LNCAP (cell line): ENCODE results near the gene PLD6.

Experiments
- TF ChIP-seq, protein P1 (sequence below): fragments of 450-650 bp; IDR thresholded peaks from 2 replicates; pipeline ENCODE4 v1.5.1; 2017; ENCODE audit warnings: mild to moderate bottlenecking

Gene PLD6

DNA sequence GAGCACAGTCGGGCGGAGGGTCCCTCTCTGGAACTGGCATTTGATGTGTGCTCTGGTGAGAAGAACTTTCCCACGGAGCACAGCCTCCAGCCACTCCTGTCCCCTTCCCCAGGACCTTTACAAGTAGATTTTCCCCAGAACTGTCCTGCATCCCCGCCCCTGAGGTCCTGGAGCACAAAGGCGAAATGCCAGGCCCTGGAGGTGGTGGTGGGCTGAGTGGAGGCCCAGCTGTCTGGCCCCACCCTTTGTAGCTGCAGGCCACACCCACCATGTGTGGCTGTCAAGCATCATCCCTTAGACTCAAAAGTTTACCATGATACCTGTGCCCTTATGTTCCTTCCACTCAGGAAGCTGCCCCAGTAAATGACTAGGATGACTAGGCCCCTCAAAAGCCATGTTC is 37.7 kb downstream of the PLD6 start:
- TF ChIP-seq, protein P1, sequence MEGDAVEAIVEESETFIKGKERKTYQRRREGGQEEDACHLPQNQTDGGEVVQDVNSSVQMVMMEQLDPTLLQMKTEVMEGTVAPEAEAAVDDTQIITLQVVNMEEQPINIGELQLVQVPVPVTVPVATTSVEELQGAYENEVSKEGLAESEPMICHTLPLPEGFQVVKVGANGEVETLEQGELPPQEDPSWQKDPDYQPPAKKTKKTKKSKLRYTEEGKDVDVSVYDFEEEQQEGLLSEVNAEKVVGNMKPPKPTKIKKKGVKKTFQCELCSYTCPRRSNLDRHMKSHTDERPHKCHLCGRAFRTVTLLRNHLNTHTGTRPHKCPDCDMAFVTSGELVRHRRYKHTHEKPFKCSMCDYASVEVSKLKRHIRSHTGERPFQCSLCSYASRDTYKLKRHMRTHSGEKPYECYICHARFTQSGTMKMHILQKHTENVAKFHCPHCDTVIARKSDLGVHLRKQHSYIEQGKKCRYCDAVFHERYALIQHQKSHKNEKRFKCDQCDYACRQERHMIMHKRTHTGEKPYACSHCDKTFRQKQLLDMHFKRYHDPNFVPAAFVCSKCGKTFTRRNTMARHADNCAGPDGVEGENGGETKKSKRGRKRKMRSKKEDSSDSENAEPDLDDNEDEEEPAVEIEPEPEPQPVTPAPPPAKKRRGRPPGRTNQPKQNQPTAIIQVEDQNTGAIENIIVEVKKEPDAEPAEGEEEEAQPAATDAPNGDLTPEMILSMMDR = no peak

DNA sequence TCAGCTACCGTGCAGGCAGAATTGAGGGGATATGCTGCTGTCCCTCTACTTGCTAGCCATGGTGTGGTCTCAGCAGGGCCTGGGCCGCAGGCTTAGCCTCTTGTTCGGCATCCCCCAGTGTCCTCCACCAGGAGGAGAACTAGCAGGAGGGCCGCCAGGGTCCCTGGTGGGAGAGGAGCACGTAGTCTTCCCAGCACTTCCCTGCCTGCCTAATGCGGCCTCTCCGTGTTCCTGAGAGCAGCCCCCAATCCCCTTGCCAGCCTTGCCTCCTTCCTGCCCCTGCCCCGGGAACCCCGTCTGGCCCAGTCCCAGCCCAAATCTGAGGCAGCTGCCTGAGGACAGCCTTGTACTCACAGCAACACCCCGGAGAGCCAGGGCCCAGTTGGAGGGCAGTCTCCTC is 38.1 kb downstream of the PLD6 start:
- TF ChIP-seq, protein P1 = no peak

DNA sequence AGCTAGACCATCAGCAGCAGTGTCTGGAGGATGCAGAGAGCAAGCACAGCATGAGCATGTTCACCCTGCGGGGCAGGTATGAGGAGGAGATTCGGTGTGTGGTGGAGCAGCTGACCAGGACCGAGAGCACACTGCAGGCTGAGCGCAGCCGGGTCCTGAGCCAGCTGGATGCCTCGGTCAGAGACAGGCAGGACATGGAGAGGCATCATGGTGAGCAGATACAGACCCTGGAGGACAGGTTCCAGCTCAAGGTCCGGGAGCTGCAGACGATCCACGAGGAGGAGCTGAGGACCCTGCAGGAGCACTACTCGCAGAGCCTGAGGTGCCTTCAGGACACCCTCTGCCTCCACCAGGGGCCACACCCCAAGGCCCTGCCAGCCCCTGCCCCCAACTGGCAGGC is 38.8 kb downstream of the PLD6 start:
- TF ChIP-seq, protein P1 = no peak

DNA sequence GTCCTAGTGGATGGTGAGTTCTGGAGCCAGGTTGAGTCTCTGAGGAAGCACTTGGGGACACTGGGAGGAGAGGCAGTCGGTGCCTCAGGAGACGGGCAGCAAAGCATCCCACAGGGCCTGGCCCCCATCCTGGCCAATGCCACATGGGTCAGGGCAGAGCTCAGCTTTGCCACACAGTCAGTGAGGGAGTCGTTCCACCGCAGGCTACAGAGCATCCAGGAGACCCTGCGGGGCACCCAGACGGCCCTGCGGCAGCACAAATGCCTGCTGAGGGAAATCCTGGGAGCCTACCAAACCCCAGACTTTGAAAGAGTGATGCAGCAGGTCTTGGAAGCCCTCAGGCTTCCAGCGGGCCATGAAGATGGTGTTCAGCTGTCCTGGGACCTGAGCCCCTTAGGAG is 39.7 kb downstream of the PLD6 start:
- TF ChIP-seq, protein P1 = no peak

DNA sequence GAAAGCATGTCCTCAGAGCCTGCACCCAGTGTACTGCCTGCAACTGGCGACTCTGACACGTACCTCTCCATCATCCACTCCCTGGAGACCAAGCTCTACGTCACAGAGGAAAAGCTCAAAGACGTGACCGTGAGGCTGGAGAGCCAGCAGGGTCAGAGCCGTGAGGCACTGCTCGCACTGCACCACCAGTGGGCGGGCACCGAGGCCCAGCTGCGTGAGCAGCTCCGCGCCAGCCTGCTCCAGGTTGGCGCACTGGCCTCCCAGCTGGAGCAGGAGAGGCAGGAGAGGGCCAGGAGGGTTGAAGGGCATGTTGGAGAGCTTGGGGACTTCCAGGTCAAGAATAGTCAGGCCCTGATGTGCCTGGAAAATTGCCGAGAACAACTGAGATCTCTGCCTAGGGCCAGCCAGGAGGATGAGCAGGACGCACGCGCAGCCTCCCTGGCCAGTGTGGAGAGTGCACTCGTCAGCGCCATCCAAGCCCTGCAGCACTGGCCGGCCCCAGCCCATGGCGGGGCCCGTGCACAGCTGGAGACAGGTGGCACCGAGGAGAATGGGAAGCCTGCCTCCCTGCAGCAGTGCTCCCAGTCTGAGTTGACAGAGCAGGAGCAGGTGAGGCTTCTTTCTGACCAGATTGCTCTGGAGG is 40.3 kb downstream of the PLD6 start:
- TF ChIP-seq, protein P1 = no peak

DNA sequence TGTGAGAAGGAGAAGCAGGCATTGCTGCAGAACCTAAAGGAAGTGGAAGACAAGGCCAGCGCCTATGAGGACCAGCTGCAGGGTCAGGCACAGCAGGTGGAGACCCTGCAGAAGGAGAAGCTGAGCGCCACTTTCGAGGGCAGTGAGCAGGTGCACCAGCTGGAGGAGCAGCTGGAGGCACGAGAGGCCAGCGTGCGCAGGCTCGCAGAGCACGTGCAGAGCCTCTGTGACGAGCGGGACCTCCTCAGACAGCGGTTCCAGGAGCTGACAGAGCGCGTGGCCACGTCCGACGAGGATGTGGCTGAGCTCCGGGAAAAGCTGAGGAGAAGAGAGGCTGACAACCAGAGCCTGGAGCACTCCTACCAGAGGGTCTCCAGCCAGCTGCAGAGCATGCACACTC is 41.5 kb downstream of the PLD6 start:
- TF ChIP-seq, protein P1 = no peak

DNA sequence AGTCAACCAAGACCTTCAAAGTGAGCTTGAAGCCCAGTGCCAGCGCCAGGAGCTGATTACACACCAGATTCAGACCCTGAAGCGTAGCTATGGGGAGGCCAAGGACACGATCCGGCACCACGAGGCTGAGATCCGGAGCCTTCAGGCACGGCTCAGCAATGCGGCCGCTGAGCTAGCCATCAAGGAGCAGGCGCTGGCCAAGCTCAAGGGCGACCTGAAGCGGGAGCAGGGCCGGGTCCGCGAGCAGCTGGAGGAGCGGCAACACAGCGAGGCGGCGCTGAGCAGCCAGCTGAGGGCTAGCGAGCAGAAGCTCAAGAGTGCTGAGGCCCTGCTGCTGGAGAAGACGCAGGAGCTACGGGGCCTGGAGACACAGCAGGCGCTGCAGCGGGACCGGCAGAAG is 42.0 kb downstream of the PLD6 start:
- TF ChIP-seq, protein P1 = no peak

DNA sequence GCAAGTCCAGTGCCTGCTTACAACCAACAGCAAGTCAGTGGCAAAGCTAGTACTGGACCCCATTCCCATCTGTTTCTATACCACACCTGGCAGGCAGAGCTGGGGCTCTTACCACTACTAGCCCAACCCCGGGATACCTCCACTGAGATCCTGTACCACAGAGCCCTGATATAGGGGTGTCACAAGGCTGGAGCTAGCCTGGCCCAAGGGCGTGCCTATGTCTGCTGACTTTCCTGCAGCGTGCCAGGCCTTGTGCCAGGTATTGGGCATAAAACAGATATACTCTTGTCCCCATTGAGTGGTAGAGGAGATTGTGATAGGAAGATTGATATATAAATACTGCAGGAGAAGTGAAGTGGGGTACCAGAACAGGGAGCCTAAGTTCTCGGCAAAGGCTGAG is 44.4 kb downstream of the PLD6 start:
- TF ChIP-seq, protein P1 = no peak
